A673 (cell line): ENCODE data around the gene DKKL1. TPM values are rescaled to one million over a fixed set of nuclear protein-coding genes. Genes with fewer than 3 reads are reported as not detected.

ENCODE experiments used
- BruUV-seq: library from RNA; stranded (reverse); fragments of 400-500 nt; replicated peaks from 2 replicates; lab custom pipeline; 2021; lab: Mats Ljungman, UMichigan
- CTCF ChIA-PET: fragments of 300-600 bp; sonication (Branson Sonifier 250); formaldehyde crosslinking; loops from one replicate; lab custom pipeline; 2022; ENCODE audit warnings: antibody characterized with exemption; lab: Charles Lee
- POLR2A ChIA-PET: fragments of 300-600 bp; sonication (Branson Sonifier 250); formaldehyde crosslinking; loops from one replicate; lab custom pipeline; 2022; ENCODE audit warnings: antibody characterized with exemption; ENCODE audit not compliant: low non-redundant PET; lab: Charles Lee
- DNase-seq: peaks from one replicate; pipeline ENCODE4 v3.0.0-alpha.2; 2015; ENCODE audit warnings: low spot score
- H3K27ac ChIP-seq: fragments of 200-600 bp; sonication (generic); 2 replicates; pipeline ENCODE4 v1.5.1; 2016; ENCODE audit warnings: mixed run types, low read depth, mild to moderate bottlenecking, mixed read lengths, antibody characterized with exemption, low read length; ENCODE audit not compliant: poor library complexity, severe bottlenecking
- H3K27me3 ChIP-seq: fragments of 200-600 bp; sonication (generic); replicated peaks from 2 replicates; pipeline ENCODE4 v1.6.1; 2017; ENCODE audit warnings: mixed run types, low read depth, mild to moderate bottlenecking, mixed read lengths, antibody characterized with exemption, low read length; ENCODE audit not compliant: insufficient read depth, poor library complexity
- H3K36me3 ChIP-seq: fragments of 200-600 bp; sonication (generic); 2 replicates; pipeline ENCODE4 v1.6.1; 2016; ENCODE audit warnings: mixed run types, mild to moderate bottlenecking, mixed read lengths, antibody characterized with exemption, low read length; ENCODE audit not compliant: insufficient read depth, poor library complexity, severe bottlenecking
- H3K4me1 ChIP-seq: fragments of 200-600 bp; sonication (generic); 2 replicates; pipeline ENCODE4 v1.6.1; 2017; ENCODE audit warnings: mixed run types, mild to moderate bottlenecking, mixed read lengths, antibody characterized with exemption, low read length; ENCODE audit not compliant: insufficient read depth, poor library complexity, severe bottlenecking
- H3K4me3 ChIP-seq: fragments of 200-600 bp; sonication (generic); 2 replicates; pipeline ENCODE4 v1.5.1; 2016; ENCODE audit warnings: low read depth, mixed run types, mild to moderate bottlenecking, mixed read lengths, low read length; ENCODE audit not compliant: poor library complexity, severe bottlenecking
- H3K9me3 ChIP-seq: fragments of 200-600 bp; sonication (generic); 2 replicates; pipeline ENCODE4 v1.6.1; 2016; ENCODE audit warnings: mixed run types, low read depth, mild to moderate bottlenecking, mixed read lengths, antibody characterized with exemption, low read length; ENCODE audit not compliant: poor library complexity, severe bottlenecking
- CTCF ChIP-seq: fragments of 300-800, 200-600 bp; sonication (generic); conservative IDR thresholded peaks from 2 replicates; pipeline ENCODE4 v1.5.1; 2017; ENCODE audit warnings: low read depth, mild to moderate bottlenecking, antibody characterized with exemption, low read length, moderate library complexity, mixed read lengths
- EZH2 ChIP-seq: fragments of 200-600 bp; sonication (generic); IDR thresholded peaks from 2 replicates; pipeline ENCODE4 v1.6.1; 2017; ENCODE audit warnings: borderline replicate concordance, low read depth, mild to moderate bottlenecking, mixed read lengths, antibody characterized with exemption, low read length; ENCODE audit not compliant: poor library complexity, severe bottlenecking
- intact Hi-C: fragments of 100-400 bp; cut with micrococcal nuclease; formaldehyde crosslinking; loops from one replicate; pipeline ENCODE4 v1.10.0; 2022; ENCODE audit not compliant: unreplicated experiment
- total RNA-seq: library from RNA; stranded (reverse); gene quantifications from 2 replicates; pipeline ENCODE4 v1.2.3, GENCODE V29; 2021

The DKKL1 gene
- total RNA-seq, 1 experiment from 2014 or later: 1.2 TPM

GRCh38 chr19:49361438-49362047 is 2.1 kb upstream of the DKKL1 start:
- POLR2A ChIA-PET: interaction anchor here (0.5 to 1.2 kb wide), 4 partner anchors 22 to 274 kb away, joined by 4 to 11 read pairs (median 6); no protein-coding TSS in a partner anchor
- no TSS peak for BruUV-seq
- TF ChIP-seq EZH2: no peak
- no peak for TF ChIP-seq CTCF
- Histone ChIP-seq H3K27ac (peak overlapping the region; percentile 98), H3K4me1 (peaks cover 13% of the 10 kb centered on the region), H3K27me3 (no peaks in the 10 kb centered on the region), H3K36me3 (peaks cover 27% of the 10 kb centered on the region), H3K4me3 (peak overlapping the region; percentile 84), H3K9me3 (no peaks in the 10 kb centered on the region)
- CTCF ChIA-PET: interaction anchor here (0.7 kb wide), 1 partner anchor 20 kb away, joined by 3 read pairs; no protein-coding TSS in a partner anchor
- peak; percentile 88 for DNase-seq
- intact Hi-C loops: no loop called here

- DNase-seq: peak; percentile 85
- no peak for TF ChIP-seq EZH2
- no peak for TF ChIP-seq CTCF
- TSS peak; percentile 39 for BruUV-seq
- Histone ChIP-seq H3K9me3 (no peaks in the 10 kb centered on the region), H3K4me1 (peaks cover 6% of the 10 kb centered on the region), H3K27ac (peak within 1 kb of the TSS; percentile 98), H3K27me3 (no peaks in the 10 kb centered on the region), H3K4me3 (peak within 1 kb of the TSS; percentile 84), H3K36me3 (peaks cover 22% of the 10 kb centered on the region)
- intact Hi-C loops: no loop called here
- ChIA-PET POLR2A (interaction anchor here (0.5 to 1.2 kb wide), 3 partner anchors 23 to 274 kb away, joined by 4 to 11 read pairs (median 8); no protein-coding TSS in a partner anchor), CTCF (interaction anchor here (0.6 to 1.1 kb wide), 2 partner anchors 13 to 80 kb away, joined by 3 read pairs; no protein-coding TSS in a partner anchor)
Observed at GRCh38 chr19:49362048-49362928, 1.4 kb upstream of the DKKL1 start, which contains the start of gene TEAD2. Gene TEAD2 (minus strand): TSS chr19:49362416. CDS start chr19:49360075, 2,341 bp downstream.

GRCh38 chr19:49362929-49363267 is 779 bp upstream of the DKKL1 start:
- intact Hi-C loops: no loop called here
- no peaks in the 10 kb centered on the region for H3K9me3 ChIP-seq
- DNase-seq: no peak
- TF ChIP-seq CTCF: no peak
- TF ChIP-seq EZH2: no peak
- BruUV-seq: TSS peak; percentile 81
- peaks cover 5% of the 10 kb centered on the region for H3K4me1 ChIP-seq
- peaks cover 22% of the 10 kb centered on the region for H3K36me3 ChIP-seq
- ChIA-PET POLR2A (no interaction called here), CTCF (interaction anchor here (0.6 to 1.1 kb wide), 2 partner anchors 14 to 80 kb away, joined by 3 read pairs; no protein-coding TSS in a partner anchor)
- H3K27me3 ChIP-seq: no peaks in the 10 kb centered on the region
- peak overlapping the region; percentile 98 for H3K27ac ChIP-seq
- peak overlapping the region; percentile 84 for H3K4me3 ChIP-seq
